GM23248 (cell line): ENCODE measurements around the gene CACNA2D2.

Source experiments
- EZH2 ChIP-seq: fragments of 200-600 bp; sonication (generic); IDR thresholded peaks from 2 replicates; pipeline ENCODE4 v1.6.1; 2018; ENCODE audit warnings: antibody characterized with exemption, mild to moderate bottlenecking; ENCODE audit not compliant: insufficient read depth, poor library complexity, severe bottlenecking
- EZH2phosphoT487 ChIP-seq: fragments of 200-600 bp; sonication (generic); IDR thresholded peaks from 2 replicates; pipeline ENCODE4 v1.6.1; 2018; ENCODE audit warnings: antibody characterized with exemption, moderate library complexity, mild to moderate bottlenecking, low read depth; ENCODE audit not compliant: insufficient read depth

DNA sequence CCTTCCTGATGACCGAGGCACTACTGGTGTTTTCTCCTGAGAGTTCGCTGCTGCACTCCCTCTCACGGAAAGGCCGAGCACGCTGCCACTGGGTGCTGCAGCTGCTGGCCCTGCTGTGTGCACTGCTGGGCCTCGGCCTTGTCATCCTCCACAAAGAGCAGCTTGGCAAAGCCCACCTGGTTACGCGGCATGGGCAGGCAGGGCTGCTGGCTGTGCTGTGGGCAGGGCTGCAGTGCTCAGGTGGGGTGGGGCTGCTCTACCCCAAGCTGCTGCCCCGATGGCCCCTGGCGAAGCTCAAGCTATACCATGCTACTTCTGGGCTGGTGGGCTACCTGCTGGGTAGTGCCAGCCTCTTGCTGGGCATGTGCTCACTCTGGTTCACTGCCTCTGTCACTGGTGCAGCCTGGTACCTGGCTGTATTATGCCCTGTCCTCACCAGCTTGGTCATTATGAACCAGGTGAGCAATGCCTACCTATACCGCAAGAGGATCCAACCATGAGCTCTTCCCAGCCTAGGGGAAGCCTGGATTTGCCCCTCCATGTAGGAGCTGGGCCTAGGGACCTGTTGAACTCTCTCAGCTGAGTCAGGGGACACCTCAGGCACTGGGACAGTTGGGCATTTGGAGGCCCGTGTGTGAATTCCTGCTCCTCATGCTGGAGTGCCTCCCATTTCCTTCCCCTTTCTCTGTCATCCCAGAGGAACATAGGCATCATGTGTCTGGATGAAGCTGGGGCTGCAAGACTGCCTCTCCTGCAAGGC is 150.0 kb downstream of the CACNA2D2 start:
- TF ChIP-seq EZH2 (no peak), EZH2phosphoT487 (no peak)
